GM12891 (cell line): ENCODE results near the gene C16orf86.

Source experiments
- POLR2A ChIP-seq: IDR thresholded peaks from 2 replicates; pipeline ENCODE4 v1.6.1; 2011; ENCODE audit warnings: low read depth, low read length, control low read depth
- POLR2AphosphoS5 ChIP-seq: IDR thresholded peaks from 2 replicates; pipeline ENCODE4 v1.6.1; 2011; ENCODE audit warnings: low read depth, low read length, control low read depth
- SPI1 ChIP-seq: IDR thresholded peaks from 2 replicates; pipeline ENCODE4 v1.6.1; 2011; ENCODE audit warnings: low read depth, low read length, control low read depth
- TAF1 ChIP-seq: IDR thresholded peaks from 2 replicates; pipeline ENCODE4 v1.6.1; 2011; ENCODE audit warnings: low read depth, low read length, control low read depth

DNA sequence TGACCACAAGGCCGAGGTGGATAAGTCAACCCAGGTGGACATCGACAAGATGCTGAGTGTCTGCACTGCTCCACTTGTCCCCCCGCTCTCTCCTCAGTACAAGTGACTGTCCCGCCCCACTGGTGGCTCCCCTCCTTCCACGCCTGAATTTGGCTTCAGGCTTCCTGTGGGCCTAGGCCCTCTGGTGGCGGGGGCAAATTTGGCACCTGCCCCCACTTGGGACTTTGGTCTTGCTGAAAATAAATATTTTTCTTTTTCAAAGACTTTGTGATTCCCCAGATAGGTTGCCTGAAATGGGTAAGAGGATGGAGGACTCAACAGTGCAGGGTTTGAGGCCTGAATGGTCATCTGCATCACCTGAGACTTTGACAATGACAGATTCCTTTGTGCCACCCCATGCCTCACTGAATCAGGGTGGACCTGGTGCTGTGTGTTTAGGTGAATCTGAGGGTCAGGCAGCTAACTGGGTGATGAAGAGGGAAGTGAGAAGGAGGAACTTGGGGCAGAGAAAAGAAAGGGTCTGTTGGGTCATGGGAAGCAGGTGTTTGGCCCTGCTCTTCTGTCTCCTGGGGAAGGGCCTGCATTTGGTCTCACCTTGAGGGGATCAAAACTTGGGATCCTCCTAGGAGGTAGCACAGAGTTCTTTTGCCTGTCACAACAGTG lies 2.0 kb downstream of the C16orf86 start:
- TF ChIP-seq SPI1 (peak; percentile 53; the same call in 1 of the 2 replicates), TAF1 (no peak), POLR2A (no peak), POLR2AphosphoS5 (no peak)
